ENCODE measurements around the gene OSBPL5.

OSBPL5 gene

DNA sequence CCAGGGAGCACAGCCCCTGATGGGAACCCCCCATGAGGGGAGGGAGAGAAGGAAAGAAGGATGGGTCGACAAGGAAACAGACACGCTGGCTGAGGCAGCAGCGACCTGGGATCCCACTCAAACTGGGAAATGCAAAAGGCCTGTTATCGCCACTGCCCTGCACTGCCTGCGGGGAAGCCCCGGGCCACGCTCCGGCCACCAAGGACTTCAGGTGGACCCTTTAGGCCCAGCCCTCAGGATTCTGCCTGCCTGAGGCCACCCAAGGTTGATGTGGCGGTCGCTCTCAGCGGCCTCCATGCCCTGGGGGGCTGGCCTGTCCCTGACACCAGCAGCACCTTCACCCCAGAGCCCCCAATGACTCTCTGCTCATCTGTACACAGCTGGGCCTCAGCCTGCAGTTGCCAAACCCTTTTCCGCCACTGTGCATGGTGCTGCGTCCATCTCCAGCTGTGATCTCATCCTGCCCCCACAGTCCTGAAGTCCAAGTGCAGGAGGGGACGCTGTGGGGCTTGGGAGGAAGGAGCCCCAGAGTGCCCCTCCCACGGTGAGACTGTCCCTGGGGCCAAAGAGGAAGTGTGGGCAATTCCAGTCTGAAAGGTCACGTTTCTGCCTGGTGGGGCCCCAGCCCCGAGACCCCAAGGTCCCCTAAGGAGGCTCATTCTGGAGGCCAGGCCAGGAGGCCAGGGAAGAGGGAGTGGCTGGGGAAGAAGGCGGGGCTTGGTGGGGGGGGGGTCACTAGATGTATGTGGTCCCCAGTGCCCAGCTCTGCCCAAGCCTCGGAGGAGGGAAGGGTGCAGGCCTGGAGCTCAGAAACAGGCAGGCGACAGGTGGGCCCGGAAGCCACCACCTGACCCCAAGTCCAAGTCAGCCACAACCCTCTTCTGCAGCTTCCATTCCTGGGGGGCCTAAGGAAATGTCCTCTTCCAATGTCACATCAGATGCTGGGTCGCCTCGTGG, 31.6 kb downstream of the OSBPL5 start:
- DNase-seq (ENCODE audit: low spot score): peak; percentile 63

GRCh38 chr11:3132831-3133260, 32.3 kb downstream of the OSBPL5 start:
- peak; percentile 57 for DNase-seq (ENCODE audit: low spot score)

GRCh38 chr11:3132271-3132781, 32.8 kb downstream of the OSBPL5 start:
- no peak for DNase-seq (ENCODE audit: low spot score)

DNA sequence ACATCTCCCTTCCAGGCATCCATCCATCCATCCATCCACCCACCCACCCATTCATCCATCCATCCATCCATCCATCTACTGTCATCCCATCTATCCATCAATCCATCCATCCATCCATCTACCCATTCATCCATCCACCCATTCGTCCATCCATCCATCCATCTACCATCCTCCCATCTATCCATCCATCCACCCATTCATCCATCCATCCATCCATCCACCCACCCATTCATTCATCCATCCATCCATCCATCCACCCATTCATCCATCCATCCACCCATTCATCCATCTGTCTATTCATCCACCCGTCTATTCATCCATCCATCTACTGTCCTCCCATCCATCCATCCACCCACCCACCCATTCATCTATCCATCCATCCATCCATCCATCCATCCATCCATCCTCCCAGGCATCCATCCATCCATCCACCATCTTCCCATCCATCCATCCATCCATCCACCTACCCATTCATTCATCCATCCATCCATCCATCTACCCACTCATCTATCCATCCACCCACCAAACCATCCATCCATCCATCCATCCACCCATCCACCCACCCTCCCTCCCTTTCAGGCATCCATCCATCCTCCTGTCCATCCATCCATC, 33.7 kb downstream of the OSBPL5 start:
- no peak for DNase-seq (ENCODE audit: low spot score)

DNA sequence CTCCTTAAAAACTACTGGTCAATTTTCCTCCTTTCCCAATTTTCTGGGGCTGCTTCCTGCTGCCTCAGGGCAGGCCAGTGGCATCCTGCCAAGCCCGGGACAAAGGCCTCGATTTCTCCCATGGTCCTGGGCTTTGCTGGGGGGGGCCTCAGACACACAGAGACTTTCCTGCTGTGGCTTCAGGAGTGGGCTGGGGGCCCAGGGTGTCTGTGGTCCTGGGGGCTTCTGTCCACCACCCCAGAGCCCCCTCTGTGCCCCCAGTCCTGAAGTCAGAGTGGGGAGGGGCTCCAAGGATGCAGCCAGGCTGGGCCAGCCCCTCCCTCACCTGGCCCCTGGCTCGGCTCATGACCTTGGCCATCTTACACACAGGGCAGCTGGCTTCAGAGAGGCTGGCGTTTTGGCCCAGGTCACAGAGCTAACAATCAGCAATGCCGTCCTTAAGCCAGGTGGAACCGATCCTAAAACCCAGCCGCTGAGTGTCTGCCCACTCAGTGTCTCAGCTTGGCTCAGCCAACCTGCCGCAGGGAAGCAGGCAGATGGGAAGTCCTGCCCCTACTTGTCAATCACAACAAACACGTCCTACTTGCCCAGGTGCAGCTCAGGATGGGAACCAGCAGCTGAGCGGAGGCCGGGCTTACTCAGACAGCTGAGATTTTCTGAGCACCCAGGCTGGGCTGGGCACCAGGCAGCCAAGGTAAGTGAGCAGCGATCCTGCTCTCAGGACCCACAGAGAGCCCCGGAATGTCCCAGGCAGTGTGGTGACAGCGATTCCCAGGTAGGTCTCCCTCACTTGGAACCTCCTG, 34.6 kb downstream of the OSBPL5 start:
- DNase-seq (ENCODE audit: low spot score): no peak

GRCh38 chr11:3129591-3130268, 35.4 kb downstream of the OSBPL5 start:
- DNase-seq (ENCODE audit: low spot score): no peak

GRCh38 chr11:3129181-3129590, 35.9 kb downstream of the OSBPL5 start:
- no peak for DNase-seq (ENCODE audit: low spot score)

DNA sequence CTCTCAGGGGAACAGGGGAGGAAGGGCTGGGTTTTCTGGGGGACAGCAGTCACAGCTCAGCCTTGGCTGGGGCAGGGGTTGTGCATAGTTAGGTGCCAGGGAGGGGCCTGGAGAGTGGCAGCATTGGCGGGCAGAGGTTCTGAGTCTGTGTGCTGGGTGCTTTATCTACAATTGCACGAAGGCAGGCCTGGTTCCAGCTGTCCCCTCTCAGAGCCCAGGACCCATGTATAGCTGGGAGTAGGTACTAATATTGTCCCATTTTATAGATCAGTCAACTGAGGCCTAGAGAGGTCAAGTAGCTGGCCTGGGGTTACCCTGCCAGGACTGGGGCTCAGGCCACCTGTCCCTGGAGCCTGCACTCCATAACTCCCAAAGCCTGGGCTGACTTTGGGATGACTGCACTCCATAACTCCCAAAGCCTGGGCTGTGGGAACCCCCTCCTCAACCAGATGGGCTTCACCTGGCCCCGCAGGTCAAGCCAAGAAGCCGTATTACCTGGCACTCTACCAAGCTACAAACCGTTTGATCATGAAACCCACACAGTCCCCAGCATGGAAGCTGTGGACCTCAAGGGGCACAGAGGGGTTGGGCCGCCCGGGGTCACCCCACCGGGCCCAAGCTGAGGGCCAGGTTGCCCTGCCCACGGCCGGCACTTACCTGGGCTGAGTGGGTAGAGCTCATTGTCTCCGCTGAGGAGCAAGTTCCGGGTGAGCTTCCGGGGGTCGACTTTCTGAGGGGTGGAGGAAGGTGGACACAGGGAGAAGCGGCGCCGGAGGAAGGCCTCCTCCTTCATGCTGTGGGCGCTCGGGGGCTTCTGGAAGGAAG, 36.5 kb downstream of the OSBPL5 start:
- DNase-seq (ENCODE audit: low spot score): no peak

DNA sequence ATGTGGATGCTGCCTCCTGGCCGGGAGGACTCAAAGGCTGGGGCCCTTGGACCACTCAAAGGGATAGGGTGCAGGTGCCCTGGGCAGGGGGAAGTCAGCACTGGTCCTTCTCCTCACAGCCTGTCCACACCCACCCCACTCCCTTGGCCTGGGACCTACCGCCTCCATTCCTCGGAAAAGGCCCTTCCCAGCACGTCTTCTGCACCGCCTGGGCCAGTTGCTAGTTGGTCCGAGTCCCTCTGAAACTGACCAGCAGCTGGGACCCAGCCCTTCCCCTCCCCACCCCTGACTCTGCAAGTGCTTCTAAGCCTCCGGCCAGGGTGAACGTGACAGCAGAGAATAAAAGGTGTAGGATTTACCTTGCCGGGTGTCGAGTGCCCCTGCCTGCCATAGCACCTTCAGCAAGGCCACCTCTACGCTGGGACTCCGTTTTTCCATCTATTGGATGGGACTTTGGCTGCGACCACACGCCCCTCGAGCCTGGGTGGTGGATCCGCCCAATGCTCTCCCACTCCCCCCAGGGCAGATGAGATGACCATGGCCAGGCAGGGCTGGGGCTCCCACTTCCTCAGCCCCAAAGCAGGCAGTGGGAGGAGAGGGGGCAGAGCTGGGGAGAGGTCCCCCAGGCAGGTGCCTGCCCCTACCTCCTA, 37.3 kb downstream of the OSBPL5 start:
- DNase-seq (ENCODE audit: low spot score): no peak

- no peak for DNase-seq (ENCODE audit: low spot score)
Observed at GRCh38 chr11:3126901-3127691, 38.0 kb downstream of the OSBPL5 start.

- DNase-seq (ENCODE audit: low spot score): no peak
Observed at GRCh38 chr11:3126207-3126865, 38.8 kb downstream of the OSBPL5 start.

GRCh38 chr11:3124821-3125220, 40.3 kb downstream of the OSBPL5 start:
- peak; percentile 63 for DNase-seq (ENCODE audit: low spot score)

- no peak for DNase-seq (ENCODE audit: low spot score)
Observed at GRCh38 chr11:3123761-3124733, 41.1 kb downstream of the OSBPL5 start.

DNA sequence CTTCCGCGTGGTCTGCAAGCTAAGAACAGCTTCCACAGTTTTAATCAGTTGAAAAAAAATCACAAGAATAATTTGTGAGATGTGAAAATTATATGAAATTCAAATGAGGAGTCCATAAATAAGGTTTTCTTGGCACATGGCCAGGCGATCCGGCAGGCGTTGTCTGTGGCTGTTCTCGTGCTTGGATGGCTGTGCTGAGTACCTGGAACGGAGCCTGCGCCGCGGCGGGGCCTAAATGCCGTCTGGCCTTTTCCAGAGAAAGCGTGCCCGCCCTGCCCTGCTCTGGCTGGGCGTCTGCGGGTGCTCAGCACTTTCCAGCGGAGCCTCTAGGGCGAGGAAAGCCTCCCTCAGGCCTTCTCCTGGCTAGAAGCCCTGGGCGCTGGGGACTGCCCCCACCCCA, 41.8 kb downstream of the OSBPL5 start:
- DNase-seq (ENCODE audit: low spot score): no peak

- DNase-seq (ENCODE audit: low spot score): peak; percentile 61
Observed at GRCh38 chr11:3122775-3123201, 42.3 kb downstream of the OSBPL5 start.

DNA sequence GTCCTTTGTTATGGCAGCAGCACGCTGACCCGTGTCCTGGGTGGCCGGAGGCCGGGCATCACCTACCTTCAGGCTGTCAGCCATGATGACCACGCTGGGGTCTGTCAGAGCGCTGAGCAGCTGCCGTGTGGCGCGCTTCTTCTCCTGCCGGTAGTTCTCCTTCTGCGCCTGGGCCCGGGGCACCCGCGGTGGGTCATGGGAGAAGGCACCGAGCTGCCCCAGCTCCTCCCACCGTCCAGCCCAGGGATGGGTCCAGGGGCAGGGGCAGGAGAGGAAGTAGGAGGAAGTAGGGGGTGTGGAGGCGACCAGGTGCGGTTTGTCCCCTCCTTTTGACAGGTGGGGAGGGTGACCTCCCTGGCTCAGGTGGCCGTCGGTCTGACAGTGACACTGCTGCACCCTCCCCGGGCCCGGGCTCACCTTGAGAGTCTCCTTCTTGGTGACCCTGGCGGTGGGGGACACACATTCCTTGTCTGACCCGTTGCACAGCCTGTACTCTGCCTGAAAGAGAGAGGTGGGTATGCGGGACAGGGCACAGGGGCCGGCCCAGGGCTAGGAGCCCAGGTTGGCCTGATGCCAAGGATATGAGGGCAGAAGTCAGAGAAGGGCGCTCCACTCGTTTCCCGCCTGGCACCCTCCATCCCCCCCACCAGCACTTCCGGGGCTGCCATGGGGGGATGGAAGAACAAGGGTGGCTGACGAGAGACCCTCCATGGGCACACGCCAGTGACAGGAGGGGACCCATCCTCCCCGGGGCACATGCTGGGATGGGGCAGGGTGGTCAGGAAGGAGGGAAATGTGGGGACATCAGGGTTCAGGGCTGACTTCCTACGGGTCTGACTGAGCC, 43.0 kb downstream of the OSBPL5 start:
- peak; percentile 63 for DNase-seq (ENCODE audit: low spot score)

GRCh38 chr11:3121416-3121815, 43.7 kb downstream of the OSBPL5 start:
- no peak for DNase-seq (ENCODE audit: low spot score)
